ENCODE measurements around the gene S100Z.

GRCh38 chr5:76851728-76852369, 2.0 kb downstream of the S100Z start:
- TF ChIP-seq CTCF (IDR thresholded peaks at IDR 0.05) (no peak), SP1 (CRISPR knock-in tag; conservative IDR thresholded peaks at IDR 0.05) (no peak), NFYB (CRISPR knock-in tag; conservative IDR thresholded peaks at IDR 0.05; ENCODE audit: low read depth) (no peak), MYBL2 (CRISPR knock-in tag; IDR thresholded peaks at IDR 0.05) (no peak), ESRRA (CRISPR knock-in tag; IDR thresholded peaks at IDR 0.05; ENCODE audit: borderline replicate concordance) (no peak), ZNF263 (CRISPR knock-in tag; IDR thresholded peaks at IDR 0.05; ENCODE audit: low read depth) (no peak), GTF2I (CRISPR knock-in tag; conservative IDR thresholded peaks at IDR 0.05) (no peak), USF2 (CRISPR knock-in tag; IDR thresholded peaks at IDR 0.05) (no peak), MLX (CRISPR knock-in tag; IDR thresholded peaks at IDR 0.05) (no peak), RELA (CRISPR knock-in tag; IDR thresholded peaks at IDR 0.05; ENCODE audit: borderline replicate concordance) (no peak), HMGXB4 (CRISPR knock-in tag; IDR thresholded peaks at IDR 0.05) (no peak), NR3C1 (CRISPR knock-in tag; conservative IDR thresholded peaks at IDR 0.05; ENCODE audit: low read depth) (no peak), ZSCAN18 (CRISPR knock-in tag; IDR thresholded peaks at IDR 0.05) (no peak)
